HG03025 (cell line): ENCODE results near the gene TDRD7.

Experiments
- ATAC-seq: cut with Tn5 transposase; IDR thresholded peaks from one replicate; pipeline ENCODE4 v1.9.1; 2021; ENCODE audit warnings: mild to moderate bottlenecking, moderate library complexity; ENCODE audit not compliant: unreplicated experiment, low FRiP score

Gene TDRD7

DNA sequence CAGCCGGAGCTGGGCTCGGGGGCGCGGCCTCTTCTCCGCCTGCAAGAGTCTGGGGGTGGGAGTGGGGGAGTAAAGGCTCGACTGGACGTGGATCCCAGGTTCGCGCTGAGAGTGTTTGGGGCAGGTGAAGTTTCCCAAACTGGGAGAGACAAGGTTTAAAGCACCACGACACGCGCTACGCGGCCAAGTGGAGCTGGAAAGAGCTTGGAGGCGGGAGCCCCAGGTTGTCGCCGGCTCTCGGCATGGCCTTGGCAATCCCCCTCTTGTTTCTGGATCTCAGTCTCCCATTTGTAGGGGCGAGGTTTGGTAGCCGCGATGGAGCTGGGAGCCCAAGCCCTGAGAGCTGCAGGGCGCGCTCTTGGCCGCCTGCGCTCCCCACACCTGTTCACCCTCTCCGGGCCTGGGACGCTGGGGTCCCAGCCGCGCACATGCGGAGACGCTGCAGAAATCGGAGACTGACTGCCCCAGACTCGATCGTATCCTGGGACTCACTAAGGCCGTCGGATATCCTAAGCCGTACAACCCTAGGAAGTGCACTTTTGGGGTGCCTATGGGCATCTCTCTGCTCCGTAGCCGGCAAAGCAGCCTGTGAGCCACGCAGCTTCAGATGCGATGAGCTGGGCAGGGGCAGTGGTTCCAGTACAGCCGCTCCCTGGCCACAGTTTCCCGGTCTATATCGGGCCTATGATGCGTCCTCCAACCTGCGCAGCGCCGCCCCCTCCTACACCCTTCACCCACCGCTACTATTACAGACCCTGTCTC lies 90.5 kb downstream of the TDRD7 start:
- peak; percentile 15 for ATAC-seq

DNA sequence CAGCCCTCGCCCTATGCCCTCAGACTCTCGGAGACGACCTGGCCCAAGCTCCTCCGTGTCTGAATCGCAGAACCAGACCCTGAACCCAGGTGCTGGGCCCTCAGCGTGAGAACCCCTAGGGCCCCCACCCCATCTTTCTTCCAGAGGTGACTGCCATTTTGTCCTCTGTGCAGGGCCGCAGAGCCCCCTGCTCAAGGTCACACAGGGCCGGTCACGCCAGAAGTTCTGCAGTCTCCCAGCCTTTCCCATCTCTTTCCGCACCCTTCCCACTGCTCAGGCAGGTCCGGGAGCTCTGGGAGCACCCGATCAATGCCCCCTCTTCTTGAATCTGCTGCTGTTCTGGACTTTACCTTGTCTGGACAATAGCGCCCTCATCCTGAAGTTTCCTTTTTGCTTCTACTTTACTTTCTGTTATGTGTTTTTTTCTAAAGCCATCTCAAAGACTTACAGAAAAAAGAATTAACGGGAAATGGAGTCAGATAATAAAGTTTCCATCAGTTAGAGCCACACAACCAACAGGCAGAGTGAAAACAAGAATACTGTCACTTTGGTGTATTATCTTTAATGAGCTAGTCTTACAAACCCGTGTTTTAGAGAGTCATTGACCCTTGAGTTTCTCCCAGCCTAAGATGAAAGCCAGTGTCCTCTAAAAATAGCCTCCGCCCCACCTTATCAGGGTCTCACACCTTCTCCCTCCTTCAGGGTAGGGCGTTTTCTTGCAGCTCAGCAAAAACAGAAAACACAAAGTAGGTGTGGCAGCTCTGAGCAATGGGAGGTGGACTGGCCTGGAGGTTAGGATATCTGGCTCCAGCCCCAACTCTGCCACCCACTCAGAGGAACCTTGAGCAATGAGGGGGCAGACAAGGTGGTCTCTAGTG lies 91.3 kb downstream of the TDRD7 start:
- ATAC-seq = no peak

- no peak for ATAC-seq
Observed at GRCh38 chr9:97503862-97504210, 91.9 kb downstream of the TDRD7 start.

- ATAC-seq = no peak
Observed at GRCh38 chr9:97504381-97505216, 92.7 kb downstream of the TDRD7 start.

GRCh38 chr9:97505845-97506244 lies 93.9 kb downstream of the TDRD7 start:
- no peak for ATAC-seq

GRCh38 chr9:97506306-97506705 lies 94.4 kb downstream of the TDRD7 start:
- no peak for ATAC-seq

- no peak for ATAC-seq
Observed at GRCh38 chr9:97506787-97507186, 94.9 kb downstream of the TDRD7 start.

GRCh38 chr9:97507428-97507984 lies 95.6 kb downstream of the TDRD7 start:
- no peak for ATAC-seq

GRCh38 chr9:97508852-97509251 lies 97.0 kb downstream of the TDRD7 start:
- ATAC-seq = no peak

DNA sequence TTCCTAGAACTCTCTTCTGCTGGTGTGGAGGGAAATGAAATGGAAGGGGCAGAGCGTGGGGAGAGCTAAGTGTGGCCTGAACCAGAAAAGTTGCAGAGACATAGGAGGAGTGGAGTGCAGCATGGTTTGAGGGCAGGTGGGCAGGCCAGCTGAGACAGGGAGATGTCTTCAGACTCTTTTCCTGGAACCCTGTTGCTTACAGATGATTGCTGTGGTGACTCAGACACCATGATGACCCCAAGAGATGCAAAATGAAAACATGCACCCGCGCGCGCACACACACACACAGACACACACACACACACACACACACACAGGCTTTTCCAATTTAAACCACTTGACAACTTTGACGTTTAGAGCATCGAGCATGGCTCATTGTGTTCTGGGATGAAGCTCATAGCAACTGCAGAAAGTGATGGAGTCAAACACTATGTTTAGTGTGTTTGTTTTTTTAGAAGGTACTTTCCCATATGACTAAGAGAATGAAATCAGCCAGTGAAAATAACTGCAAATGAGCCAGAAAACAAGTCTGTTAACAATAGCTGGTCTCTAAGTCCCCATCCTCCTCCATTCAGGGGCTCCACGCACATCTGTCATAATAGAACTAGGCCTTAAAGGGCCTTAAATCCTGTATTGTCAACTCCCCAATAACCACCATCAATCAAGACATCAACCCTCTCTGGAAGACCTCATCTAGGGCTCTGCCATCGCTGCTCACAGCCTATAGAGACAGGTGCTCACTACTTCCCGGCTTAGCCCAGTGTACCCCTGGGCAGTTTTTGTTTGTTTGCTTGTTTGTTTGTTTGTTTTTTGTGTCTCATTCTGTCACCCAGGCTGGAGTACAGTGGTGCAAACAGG lies 99.1 kb downstream of the TDRD7 start:
- ATAC-seq = no peak

DNA sequence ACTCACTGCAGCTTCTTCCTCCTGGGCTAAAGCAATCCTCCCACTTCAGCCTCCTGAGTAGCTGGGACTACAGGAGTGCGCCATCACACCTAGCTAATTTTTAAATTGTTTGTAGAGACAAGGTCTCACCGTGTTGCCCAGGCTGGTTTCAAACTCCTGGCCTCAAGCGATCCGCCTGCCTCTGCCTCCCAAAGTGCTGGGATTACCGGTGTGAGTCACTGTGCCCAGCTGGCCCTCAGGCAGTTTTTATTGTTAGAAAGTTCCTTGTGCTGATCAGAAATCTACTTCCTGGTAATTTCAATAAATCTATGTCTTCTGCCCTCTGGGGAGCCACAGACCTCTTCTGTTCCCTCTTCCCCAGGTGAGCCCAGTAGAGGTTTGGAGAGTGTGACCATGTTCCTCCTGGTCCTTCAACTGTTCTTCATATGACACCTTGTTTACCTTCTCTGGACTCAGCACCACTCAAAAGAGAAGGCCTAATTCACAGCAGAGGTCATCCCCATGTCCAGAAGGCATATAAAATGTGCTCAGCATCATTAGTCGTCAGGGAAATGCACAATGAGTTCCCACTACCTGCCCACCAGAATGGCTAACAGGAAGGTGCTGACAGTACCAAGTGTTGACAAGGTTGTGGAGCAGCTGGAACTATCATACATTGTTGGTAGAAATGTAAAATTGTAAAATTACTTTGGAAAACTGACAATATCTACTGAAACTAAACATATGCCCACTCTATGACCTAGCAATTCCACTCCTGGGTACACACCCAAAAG lies 99.9 kb downstream of the TDRD7 start:
- ATAC-seq = no peak

- no peak for ATAC-seq
Observed at GRCh38 chr9:97512966-97513560, 101.2 kb downstream of the TDRD7 start.

- ATAC-seq = no peak
Observed at GRCh38 chr9:97514531-97514930, 102.6 kb downstream of the TDRD7 start.

GRCh38 chr9:97515662-97516061 lies 103.8 kb downstream of the TDRD7 start:
- ATAC-seq = no peak

DNA sequence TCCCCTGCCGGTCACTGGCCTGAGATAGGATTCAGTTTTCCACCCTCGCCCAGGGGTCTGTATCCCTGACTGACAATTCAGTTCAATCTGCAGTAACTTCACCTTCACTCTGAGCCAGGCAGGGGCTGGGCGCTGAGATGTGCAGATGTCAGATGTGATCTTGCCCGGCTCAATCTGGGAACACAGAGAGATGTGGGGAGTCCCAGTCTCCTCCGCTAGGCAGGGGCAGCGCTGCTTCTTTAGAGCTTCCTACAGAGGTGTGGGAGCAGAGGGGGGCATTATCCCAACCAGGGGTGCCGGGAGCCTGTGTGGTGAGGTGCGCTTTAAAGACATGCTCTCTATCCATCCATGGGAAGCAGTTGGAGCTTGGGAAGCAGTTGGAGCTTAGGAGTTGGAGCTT lies 104.2 kb downstream of the TDRD7 start:
- ATAC-seq = no peak

DNA sequence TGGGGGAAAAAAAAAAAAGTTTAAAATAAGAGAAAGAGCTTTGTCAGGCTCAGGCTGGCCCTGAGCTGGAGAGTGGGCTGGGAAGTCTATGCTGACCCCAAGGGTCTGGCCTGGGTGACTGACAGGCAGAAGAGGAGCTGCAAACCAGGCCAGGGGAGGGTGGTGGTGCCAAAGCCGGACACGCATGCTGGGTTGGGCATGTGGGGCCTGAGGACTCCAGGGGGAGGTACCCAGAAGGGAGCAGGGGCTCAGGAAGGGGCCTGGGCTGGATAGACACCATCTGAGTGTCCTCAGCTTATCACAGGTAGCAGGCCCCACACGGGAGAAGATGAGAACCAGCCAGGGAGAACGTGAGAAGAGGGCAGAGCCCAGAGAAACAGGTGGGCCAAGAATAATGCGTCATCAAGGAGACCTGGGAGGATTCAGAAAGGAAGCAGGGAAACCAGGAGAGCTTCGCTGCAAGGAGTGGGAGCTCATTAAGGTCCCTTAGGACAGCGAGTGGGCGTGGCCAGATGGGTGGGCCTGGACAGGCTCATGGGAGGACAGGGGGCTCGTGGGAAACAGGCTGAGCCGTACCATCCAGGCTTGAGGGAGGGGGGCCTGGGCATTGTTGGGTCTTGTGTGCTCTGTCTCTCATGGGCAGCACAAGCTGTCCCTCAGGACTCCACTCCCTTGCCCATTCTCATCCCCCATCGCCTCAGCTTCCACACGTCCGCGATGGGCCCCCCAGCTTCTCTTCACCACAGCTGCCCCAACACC lies 105.6 kb downstream of the TDRD7 start:
- no peak for ATAC-seq

DNA sequence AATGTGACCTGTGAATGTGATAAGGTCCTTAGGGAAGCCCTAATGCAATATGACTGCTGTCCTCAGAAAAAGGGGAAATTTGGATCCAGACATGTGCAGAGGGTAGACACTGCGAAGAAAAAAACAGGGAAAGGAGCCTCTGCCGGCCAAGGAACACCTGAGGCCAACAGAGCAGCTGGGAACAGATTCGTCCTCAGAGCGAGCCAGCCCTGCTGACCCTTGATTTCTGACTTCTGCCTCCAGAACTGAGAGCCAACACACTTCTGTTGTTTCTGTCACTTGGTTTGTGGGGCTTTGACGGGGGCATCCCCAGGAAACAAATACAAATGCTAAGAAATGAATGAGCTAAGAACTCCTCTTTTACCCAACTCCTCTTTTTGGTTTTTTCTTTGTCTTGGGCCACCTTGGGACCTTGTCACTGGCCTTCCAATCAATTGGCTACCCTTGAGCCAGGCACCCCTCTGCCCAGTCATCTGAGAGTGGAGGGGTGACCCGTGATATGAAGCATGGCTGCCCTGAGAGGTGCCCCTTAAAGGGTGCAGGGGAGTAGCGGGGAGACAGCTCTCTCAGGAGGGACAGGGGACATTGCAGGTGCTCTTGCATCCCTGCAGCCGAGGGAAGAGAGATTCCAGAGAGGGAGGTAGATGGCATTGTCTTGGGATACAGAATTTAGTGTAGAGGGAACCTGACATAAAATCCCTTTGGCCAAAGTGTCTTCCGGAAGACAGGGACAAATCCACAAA lies 106.4 kb downstream of the TDRD7 start:
- no peak for ATAC-seq
